HEK293 (cell line): ENCODE measurements around the gene ABHD17C.

Source experiments
- CTCF ChIA-PET: fragments of 350-600 bp; formaldehyde crosslinking; extraction: SDS; loops from one replicate; lab custom pipeline; 2021; ENCODE audit warnings: antibody characterized with exemption; lab: Yijun Ruan, JAX
- POLR2A ChIA-PET: fragments of 300-600 bp; formaldehyde crosslinking; extraction: SDS; loops from one replicate; lab custom pipeline; 2020; ENCODE audit warnings: antibody characterized with exemption, inconsistent platforms; lab: Yijun Ruan, JAX
- H3K27ac ChIP-seq: fragments of 200-500 bp; sonication (Bioruptor generic); 2 replicates; pipeline ENCODE4 v1.5.1; 2014; ENCODE audit warnings: low read depth, low read length, control low read depth, inconsistent platforms; ENCODE audit errors: extremely low read depth
- H3K36me3 ChIP-seq, 2 experiments: fragments of 200-500 bp in 1 of 2; sonication (Bioruptor generic) in 1 of 2; 1 replicate in 1 of 2; 2 replicates in 1 of 2; pipeline ENCODE4 v1.5.1; 2014 to 2017; ENCODE audit warnings: inconsistent platforms in 2 of 2, low read length in 2 of 2; ENCODE audit not compliant: control insufficient read depth in 2 of 2, insufficient read depth in 1 of 2
- H3K4me1 ChIP-seq: fragments of 200-500 bp; sonication (Bioruptor generic); 2 replicates; pipeline ENCODE4 v1.5.1; 2014; ENCODE audit warnings: mild to moderate bottlenecking, low read length, inconsistent platforms; ENCODE audit not compliant: control insufficient read depth, insufficient read depth
- H3K4me3 ChIP-seq: 2 replicates; pipeline ENCODE4 v1.5.1; 2011; ENCODE audit warnings: low read depth, mild to moderate bottlenecking, control low read depth, low read length, moderate library complexity
- H3K9me3 ChIP-seq: fragments of 200-500 bp; sonication (Bioruptor generic); 2 replicates; pipeline ENCODE4 v1.5.1; 2014; ENCODE audit warnings: low read depth, low read length, inconsistent platforms; ENCODE audit not compliant: control insufficient read depth, insufficient read depth
- CTCF ChIP-seq: fragments of 450-650 bp; formaldehyde crosslinking; IDR thresholded peaks from 2 replicates; pipeline ENCODE4 v1.5.1; 2016; ENCODE audit warnings: missing biosample characterization, missing genetic modification characterization
- ELK4 ChIP-seq: IDR thresholded peaks from 2 replicates; pipeline ENCODE4 v1.6.1; 2011; ENCODE audit warnings: mild to moderate bottlenecking, low read depth, low read length, borderline replicate concordance
- GLIS1 ChIP-seq: fragments of 450-650 bp; formaldehyde crosslinking; IDR thresholded peaks from 2 replicates; pipeline ENCODE4 v1.5.1; 2016; ENCODE audit warnings: missing biosample characterization, missing genetic modification characterization
- IKZF3 ChIP-seq: fragments of 450-650 bp; IDR thresholded peaks from 2 replicates; pipeline ENCODE4 v1.5.0; 2018; ENCODE audit warnings: missing biosample characterization, mild to moderate bottlenecking, missing genetic modification characterization, moderate library complexity
- KLF17 ChIP-seq: fragments of 450-650 bp; formaldehyde crosslinking; IDR thresholded peaks from 2 replicates; pipeline ENCODE4 v1.5.1; 2016; ENCODE audit warnings: missing biosample characterization, missing genetic modification characterization
- PRDM6 ChIP-seq: fragments of 450-650 bp; formaldehyde crosslinking; IDR thresholded peaks from 2 replicates; pipeline ENCODE4 v1.5.1; 2017; ENCODE audit warnings: missing biosample characterization, missing genetic modification characterization
- SCRT2 ChIP-seq: fragments of 450-650 bp; formaldehyde crosslinking; IDR thresholded peaks from 2 replicates; pipeline ENCODE4 v1.5.1; 2016; ENCODE audit warnings: missing biosample characterization, missing genetic modification characterization
- ZBTB1 ChIP-seq: fragments of 450-650 bp; formaldehyde crosslinking; IDR thresholded peaks from 2 replicates; pipeline ENCODE4 v1.5.1; 2016; ENCODE audit warnings: missing biosample characterization, missing genetic modification characterization
- ZBTB21 ChIP-seq: fragments of 450-650 bp; formaldehyde crosslinking; IDR thresholded peaks from 2 replicates; pipeline ENCODE4 v1.5.1; 2017; ENCODE audit warnings: missing biosample characterization, missing genetic modification characterization
- ZBTB7A ChIP-seq: fragments of 450-650 bp; formaldehyde crosslinking; IDR thresholded peaks from 2 replicates; pipeline ENCODE4 v1.5.1; 2016; ENCODE audit warnings: low read depth, missing biosample characterization, missing genetic modification characterization
- ZBTB8A ChIP-seq: fragments of 450-650 bp; formaldehyde crosslinking; IDR thresholded peaks from 2 replicates; pipeline ENCODE4 v1.5.1; 2016; ENCODE audit warnings: missing biosample characterization, missing genetic modification characterization
- ZIC2 ChIP-seq: fragments of 450-650 bp; formaldehyde crosslinking; IDR thresholded peaks from 2 replicates; pipeline ENCODE4 v1.5.1; 2016; ENCODE audit warnings: missing biosample characterization, missing genetic modification characterization
- ZNF10 ChIP-seq: fragments of 450-650 bp; formaldehyde crosslinking; IDR thresholded peaks from 2 replicates; pipeline ENCODE4 v1.5.1; 2017; ENCODE audit warnings: missing biosample characterization, missing genetic modification characterization
- ZNF114 ChIP-seq: fragments of 450-650 bp; formaldehyde crosslinking; IDR thresholded peaks from 2 replicates; pipeline ENCODE4 v1.5.0; 2017; ENCODE audit warnings: missing biosample characterization, missing genetic modification characterization
- ZNF132 ChIP-seq: fragments of 450-650 bp; formaldehyde crosslinking; IDR thresholded peaks from 2 replicates; pipeline ENCODE4 v1.5.1; 2017; ENCODE audit warnings: missing biosample characterization, missing genetic modification characterization, borderline replicate concordance
- ZNF133 ChIP-seq: fragments of 450-650 bp; formaldehyde crosslinking; IDR thresholded peaks from 2 replicates; pipeline ENCODE4 v1.5.1; 2016; ENCODE audit warnings: missing biosample characterization, missing genetic modification characterization
- ZNF157 ChIP-seq: fragments of 450-650 bp; formaldehyde crosslinking; IDR thresholded peaks from 2 replicates; pipeline ENCODE4 v1.5.1; 2016; ENCODE audit warnings: missing biosample characterization, missing genetic modification characterization
- ZNF175 ChIP-seq: fragments of 450-650 bp; formaldehyde crosslinking; IDR thresholded peaks from 2 replicates; pipeline ENCODE4 v1.5.1; 2016; ENCODE audit warnings: missing biosample characterization, missing genetic modification characterization
- ZNF18 ChIP-seq: fragments of 450-650 bp; formaldehyde crosslinking; IDR thresholded peaks from 2 replicates; pipeline ENCODE4 v1.5.1; 2016; ENCODE audit warnings: missing biosample characterization, missing genetic modification characterization
- ZNF184 ChIP-seq: fragments of 450-650 bp; IDR thresholded peaks from 2 replicates; pipeline ENCODE4 v1.5.1; 2018; ENCODE audit warnings: missing biosample characterization, mild to moderate bottlenecking, missing genetic modification characterization
- ZNF280D ChIP-seq: fragments of 450-650 bp; formaldehyde crosslinking; IDR thresholded peaks from 2 replicates; pipeline ENCODE4 v1.5.1; 2016; ENCODE audit warnings: missing biosample characterization, missing genetic modification characterization
- ZNF558 ChIP-seq: fragments of 450-650 bp; formaldehyde crosslinking; IDR thresholded peaks from 2 replicates; pipeline ENCODE4 v1.5.1; 2016; ENCODE audit warnings: missing biosample characterization, missing genetic modification characterization
- ZNF600 ChIP-seq: fragments of 450-650 bp; formaldehyde crosslinking; IDR thresholded peaks from 2 replicates; pipeline ENCODE4 v1.5.1; 2016; ENCODE audit warnings: missing biosample characterization, missing genetic modification characterization
- ZNF660 ChIP-seq: fragments of 450-650 bp; IDR thresholded peaks from 2 replicates; pipeline ENCODE4 v1.5.1; 2018; ENCODE audit warnings: missing biosample characterization, mild to moderate bottlenecking, missing genetic modification characterization
- ZSCAN23 ChIP-seq: fragments of 450-650 bp; formaldehyde crosslinking; IDR thresholded peaks from 2 replicates; pipeline ENCODE4 v1.5.1; 2016; ENCODE audit warnings: missing biosample characterization, missing genetic modification characterization
- ZSCAN30 ChIP-seq: fragments of 450-650 bp; IDR thresholded peaks from 2 replicates; pipeline ENCODE4 v1.5.1; 2018; ENCODE audit warnings: missing biosample characterization, mild to moderate bottlenecking, missing genetic modification characterization, moderate library complexity
- ZSCAN4 ChIP-seq: fragments of 450-650 bp; formaldehyde crosslinking; IDR thresholded peaks from 2 replicates; pipeline ENCODE4 v1.5.1; 2017; ENCODE audit warnings: missing biosample characterization, missing genetic modification characterization

Gene ABHD17C

GRCh38 chr15:80773122-80773551, 78.0 kb downstream of the ABHD17C start (continued):
- TF ChIP-seq ZNF132 (tag by site-specific recombination): no peak
- no peak for TF ChIP-seq ZNF157 (tag by site-specific recombination)
- TF ChIP-seq ZNF280D: no peak
- peak; percentile 90 for TF ChIP-seq ZBTB1
- peak; percentile 87 for TF ChIP-seq ZBTB21
- TF ChIP-seq ZNF10 (tag by site-specific recombination): peak; percentile 69
- TF ChIP-seq ZSCAN23 (tag by site-specific recombination): peak; percentile 81
- peak; percentile 99 for TF ChIP-seq PRDM6 (tag by site-specific recombination)
- TF ChIP-seq ELK4: no peak
- TF ChIP-seq GLIS1 (tag by site-specific recombination): peak; percentile 92
- TF ChIP-seq ZNF133 (tag by site-specific recombination): no peak
- no peak for TF ChIP-seq ZBTB7A (tag by site-specific recombination)
- peak; percentile 57; the same call in 1 of the 2 replicates for TF ChIP-seq ZSCAN30 (tag by site-specific recombination)
- peak; percentile 66; the same call in 1 of the 2 replicates for TF ChIP-seq ZNF660 (tag by site-specific recombination)
- peak; percentile 98 for TF ChIP-seq ZIC2 (tag by site-specific recombination)
- no peak for TF ChIP-seq ZNF114 (tag by site-specific recombination)
- peak; percentile 89 for TF ChIP-seq SCRT2
- no peak for TF ChIP-seq ZNF175 (tag by site-specific recombination)
- peak; percentile 62 for TF ChIP-seq ZNF184 (tag by site-specific recombination)
- TF ChIP-seq ZNF558 (tag by site-specific recombination): no peak
- no peak for TF ChIP-seq CTCF (tag by site-specific recombination)
- TF ChIP-seq, all 188 proteins: peak for 58

GRCh38 chr15:80773792-80774352, 78.8 kb downstream of the ABHD17C start:
- ChIA-PET CTCF (interaction anchor here (0.5 to 3.9 kb wide), 8 partner anchors 95 to 1356 kb away, joined by 3 to 13 read pairs (median 3); no protein-coding TSS in a partner anchor), POLR2A (no interaction called here)
- Histone ChIP-seq H3K36me3 (no peaks in the 10 kb centered on the region), H3K4me3 (no peak overlapping the region), H3K27ac (no peak overlapping the region), H3K9me3 (no peaks in the 10 kb centered on the region), H3K4me1 (peaks cover 18% of the 10 kb centered on the region)
- 0 out of 2 replicates have a peak, but pooled peaks have one; percentile 48 for TF ChIP-seq KLF17 (tag by site-specific recombination)
- no peak for TF ChIP-seq ZSCAN4 (tag by site-specific recombination)
- TF ChIP-seq ZNF18 (tag by site-specific recombination): 0 out of 2 replicates have a peak, but pooled peaks have one; percentile 14
- TF ChIP-seq ZBTB8A: peak; percentile 42; the same call in 1 of the 2 replicates
- peak; percentile 84 for TF ChIP-seq IKZF3 (tag by site-specific recombination)
- peak; percentile 58 for TF ChIP-seq ZNF600
- no peak for TF ChIP-seq ZNF114 (tag by site-specific recombination)
